Measurements from ENCODE around the gene CAMTA1. TPM values are rescaled to one million over a fixed set of nuclear protein-coding genes. Genes with fewer than 3 reads are reported as not detected.

Gene CAMTA1
- total RNA-seq, 1 experiment from 2014 or later: 85.2 TPM

DNA sequence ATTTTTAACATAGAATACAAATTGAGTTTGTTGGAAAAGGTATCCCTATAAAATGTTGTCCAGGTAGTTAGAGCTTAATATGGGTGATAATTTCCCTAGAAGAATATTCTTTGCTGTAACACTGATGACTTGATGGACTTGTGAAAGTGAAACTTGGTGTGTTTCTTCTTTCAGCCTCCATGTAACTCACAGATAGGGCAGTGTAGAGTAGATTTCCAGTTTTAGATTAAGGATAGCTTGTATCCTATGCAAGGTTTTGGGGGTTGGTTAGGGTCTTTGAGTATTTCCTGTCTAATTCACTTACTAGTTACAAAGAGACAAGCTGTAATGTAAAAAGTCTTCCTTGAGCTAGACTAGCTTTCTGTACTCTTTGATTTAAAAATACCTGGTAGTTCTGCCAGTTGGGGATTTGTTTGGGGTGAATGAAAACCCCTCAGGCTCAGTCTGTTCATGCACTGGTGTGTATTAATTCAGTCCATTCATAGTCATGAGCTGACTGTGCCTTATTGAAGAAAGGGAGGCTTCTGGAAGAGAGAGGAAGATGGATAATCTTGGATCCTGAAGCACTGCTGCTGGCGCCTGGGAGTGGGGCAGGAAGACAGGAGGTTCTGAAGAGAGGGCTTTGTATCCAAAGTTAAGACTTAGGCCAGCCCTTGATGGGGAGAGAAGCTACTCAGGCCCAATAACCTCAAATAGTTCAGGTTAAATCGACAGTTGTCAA is 83.6 kb downstream of the CAMTA1 start:
- POLR2A ChIA-PET (ENCODE audit: low non-redundant PET): no interaction called here
- Histone ChIP-seq H3K9me3 (ENCODE audit: low read depth, low read length, poor library complexity, severe bottlenecking) (no peaks in the 10 kb centered on the region), H3K4me3 (ENCODE audit: low read depth, low read length, poor library complexity, severe bottlenecking) (no peak overlapping the region), H3K27ac (ENCODE audit: low read depth, low read length, poor library complexity, severe bottlenecking) (no peak overlapping the region), H3K4me1 (ENCODE audit: insufficient read depth, low read length, poor library complexity, severe bottlenecking) (peaks cover 13% of the 10 kb centered on the region), H3K27me3 (replicated peaks; ENCODE audit: insufficient read depth, low read depth, low read length, poor library complexity) (no peaks in the 10 kb centered on the region), H3K36me3 (ENCODE audit: insufficient read depth, low read length, poor library complexity, severe bottlenecking) (no peaks in the 10 kb centered on the region)
- DNase-seq (ENCODE audit: low spot score): no peak
- TF ChIP-seq EZH2 (IDR thresholded peaks at IDR 0.05; ENCODE audit: borderline replicate concordance, low read depth, low read length, poor library complexity, severe bottlenecking): no peak
- TF ChIP-seq, protein P1, sequence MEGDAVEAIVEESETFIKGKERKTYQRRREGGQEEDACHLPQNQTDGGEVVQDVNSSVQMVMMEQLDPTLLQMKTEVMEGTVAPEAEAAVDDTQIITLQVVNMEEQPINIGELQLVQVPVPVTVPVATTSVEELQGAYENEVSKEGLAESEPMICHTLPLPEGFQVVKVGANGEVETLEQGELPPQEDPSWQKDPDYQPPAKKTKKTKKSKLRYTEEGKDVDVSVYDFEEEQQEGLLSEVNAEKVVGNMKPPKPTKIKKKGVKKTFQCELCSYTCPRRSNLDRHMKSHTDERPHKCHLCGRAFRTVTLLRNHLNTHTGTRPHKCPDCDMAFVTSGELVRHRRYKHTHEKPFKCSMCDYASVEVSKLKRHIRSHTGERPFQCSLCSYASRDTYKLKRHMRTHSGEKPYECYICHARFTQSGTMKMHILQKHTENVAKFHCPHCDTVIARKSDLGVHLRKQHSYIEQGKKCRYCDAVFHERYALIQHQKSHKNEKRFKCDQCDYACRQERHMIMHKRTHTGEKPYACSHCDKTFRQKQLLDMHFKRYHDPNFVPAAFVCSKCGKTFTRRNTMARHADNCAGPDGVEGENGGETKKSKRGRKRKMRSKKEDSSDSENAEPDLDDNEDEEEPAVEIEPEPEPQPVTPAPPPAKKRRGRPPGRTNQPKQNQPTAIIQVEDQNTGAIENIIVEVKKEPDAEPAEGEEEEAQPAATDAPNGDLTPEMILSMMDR (conservative IDR thresholded peaks at IDR 0.05; ENCODE audit: low read depth, low read length): no peak
- intact Hi-C loops (cut with micrococcal nuclease; ENCODE audit: unreplicated experiment): no loop called here
- BruUV-seq (replicated peaks): no TSS peak
- CTCF ChIA-PET: interaction anchor here (0.6 kb wide), 2 partner anchors 13 to 258 kb away, joined by 3 to 4 read pairs; no protein-coding TSS in a partner anchor

DNA sequence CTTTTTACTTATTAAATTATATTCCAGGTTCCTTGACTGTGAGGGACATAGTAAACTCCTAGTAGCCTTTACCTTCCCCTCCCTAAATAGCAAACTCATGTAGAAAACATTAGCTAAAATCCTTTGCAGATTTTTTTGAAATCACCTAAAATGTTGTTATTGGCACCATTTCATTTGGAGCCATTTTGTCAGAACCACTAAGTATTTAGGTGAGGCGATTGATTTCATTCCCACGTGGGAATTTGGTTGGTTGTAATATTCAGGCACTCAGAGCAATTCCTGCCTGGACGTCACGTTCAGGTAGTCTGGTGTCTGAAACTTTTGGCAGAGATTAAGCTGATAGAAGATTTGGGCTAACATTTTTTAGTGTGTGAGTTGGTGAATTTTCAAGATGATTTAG is 84.3 kb downstream of the CAMTA1 start:
- Histone ChIP-seq H3K27ac (ENCODE audit: low read depth, low read length, poor library complexity, severe bottlenecking) (no peak overlapping the region), H3K27me3 (replicated peaks; ENCODE audit: insufficient read depth, low read depth, low read length, poor library complexity) (no peaks in the 10 kb centered on the region), H3K36me3 (ENCODE audit: insufficient read depth, low read length, poor library complexity, severe bottlenecking) (no peaks in the 10 kb centered on the region), H3K9me3 (ENCODE audit: low read depth, low read length, poor library complexity, severe bottlenecking) (no peaks in the 10 kb centered on the region), H3K4me3 (ENCODE audit: low read depth, low read length, poor library complexity, severe bottlenecking) (no peak overlapping the region), H3K4me1 (ENCODE audit: insufficient read depth, low read length, poor library complexity, severe bottlenecking) (peaks cover 13% of the 10 kb centered on the region)
- BruUV-seq (replicated peaks): no TSS peak
- intact Hi-C loops (cut with micrococcal nuclease; ENCODE audit: unreplicated experiment): no loop called here
- CTCF ChIA-PET: no interaction called here
- POLR2A ChIA-PET (ENCODE audit: low non-redundant PET): no interaction called here
- no peak for TF ChIP-seq EZH2 (IDR thresholded peaks at IDR 0.05; ENCODE audit: borderline replicate concordance, low read depth, low read length, poor library complexity, severe bottlenecking)
- TF ChIP-seq, protein P1 (conservative IDR thresholded peaks at IDR 0.05; ENCODE audit: low read depth, low read length): no peak
- no peak for DNase-seq (ENCODE audit: low spot score)

DNA sequence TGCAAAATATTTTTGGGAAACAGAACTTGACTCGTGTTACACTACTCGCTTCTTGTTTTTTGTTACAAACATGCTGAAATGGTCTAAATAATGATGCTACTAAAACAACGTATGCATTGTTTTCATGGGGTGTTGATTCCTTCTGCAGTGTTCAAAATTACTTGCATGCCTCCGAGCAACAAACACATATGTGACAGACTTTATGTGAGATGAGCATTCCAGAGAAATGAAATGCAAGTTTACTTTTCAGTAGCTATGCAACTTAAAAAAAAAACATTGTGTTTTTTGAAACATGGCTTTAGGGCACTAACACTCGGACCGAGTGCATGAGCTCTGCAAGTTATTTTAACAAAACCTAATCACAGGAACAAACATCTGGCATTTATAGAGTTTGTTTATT is 84.8 kb downstream of the CAMTA1 start:
- ChIA-PET POLR2A (ENCODE audit: low non-redundant PET) (no interaction called here), CTCF (no interaction called here)
- no peaks in the 10 kb centered on the region for H3K9me3 ChIP-seq (ENCODE audit: low read depth, low read length, poor library complexity, severe bottlenecking)
- DNase-seq (ENCODE audit: low spot score): no peak
- TF ChIP-seq, protein P1 (conservative IDR thresholded peaks at IDR 0.05; ENCODE audit: low read depth, low read length): no peak
- no peak for TF ChIP-seq EZH2 (IDR thresholded peaks at IDR 0.05; ENCODE audit: borderline replicate concordance, low read depth, low read length, poor library complexity, severe bottlenecking)
- BruUV-seq (replicated peaks): no TSS peak
- intact Hi-C loops (cut with micrococcal nuclease; ENCODE audit: unreplicated experiment): no loop called here
- no peaks in the 10 kb centered on the region for H3K27me3 ChIP-seq (replicated peaks; ENCODE audit: insufficient read depth, low read depth, low read length, poor library complexity)
- no peak overlapping the region for H3K4me3 ChIP-seq (ENCODE audit: low read depth, low read length, poor library complexity, severe bottlenecking)
- H3K36me3 ChIP-seq (ENCODE audit: insufficient read depth, low read length, poor library complexity, severe bottlenecking): no peaks in the 10 kb centered on the region
- H3K4me1 ChIP-seq (ENCODE audit: insufficient read depth, low read length, poor library complexity, severe bottlenecking): peaks cover 13% of the 10 kb centered on the region
- no peak overlapping the region for H3K27ac ChIP-seq (ENCODE audit: low read depth, low read length, poor library complexity, severe bottlenecking)

Data from A673 (cell line).